Measurements from ENCODE around the gene SPTBN4.
"Not testable (repeated sequence)": the region's sequence is repeated elsewhere in the genome, so short reads cannot be mapped to it uniquely, and the experiment has no call there.

Gene SPTBN4

GRCh38 chr19:40555978-40556689 is 89.3 kb downstream of the SPTBN4 start:
- WGBS (ENCODE audit: insufficient coverage) = 88% methylated on average over 13 of the region's 17 CpGs
- Histone ChIP-seq H3K36me3 (ENCODE audit: control insufficient read depth in 4 of 4, insufficient read depth in 4 of 4, low read length in 3 of 4) (no peaks in the 10 kb centered on the region), H3K27ac (ENCODE audit: insufficient read depth in 1 of 2, low read depth in 1 of 2, low read length in 2 of 2, poor library complexity in 1 of 2, severe bottlenecking in 2 of 2) (no peak overlapping the region), H3K4me3 (ENCODE audit: control insufficient read depth in 1 of 7, extremely low read depth in 1 of 7, insufficient read depth in 4 of 7, low read depth in 2 of 7, low read length in 6 of 7) (no peak overlapping the region), H3K27me3 (replicated peaks in 2 of 5; ENCODE audit: control insufficient read depth in 4 of 5, insufficient read depth in 5 of 5, low read length in 4 of 5) (peaks cover 0 to 46% (median 13%) of the 10 kb centered on the region in 5 experiments), H3K9me3 (ENCODE audit: control extremely low read depth in 1 of 5, control insufficient read depth in 4 of 5, insufficient read depth in 2 of 5, low read depth in 1 of 5, low read length in 4 of 5) (no peaks in the 10 kb centered on the region), H3K4me1 (ENCODE audit: control extremely low read depth in 1 of 4, control insufficient read depth in 4 of 4, insufficient read depth in 4 of 4, low read length in 3 of 4) (peaks cover 0 to 7% (median 5%) of the 10 kb centered on the region in 4 experiments)
- DNase-seq = no peak
- ChIA-PET POLR2A (interaction anchor here (0.6 kb wide), 1 partner anchor 1298 kb away, joined by 3 read pairs; no protein-coding TSS in a partner anchor), CTCF (interaction anchor here (1.2 to 1.9 kb wide), 4 partner anchors 13 to 79 kb away, joined by 3 to 5 read pairs (median 4); partner anchors contain the start of gene LTBP4)

- CTCF ChIA-PET = interaction anchor here (0.7 to 1.9 kb wide), 5 partner anchors 14 to 171 kb away, joined by 3 to 5 read pairs (median 3); partner anchors contain the start of gene LTBP4
- POLR2A ChIA-PET = no interaction called here
- Histone ChIP-seq H3K9me3 (ENCODE audit: control extremely low read depth in 1 of 5, control insufficient read depth in 4 of 5, insufficient read depth in 2 of 5, low read depth in 1 of 5, low read length in 4 of 5) (no peaks in the 10 kb centered on the region), H3K27me3 (replicated peaks in 2 of 5; ENCODE audit: control insufficient read depth in 4 of 5, insufficient read depth in 5 of 5, low read length in 4 of 5) (peaks cover 0 to 44% (median 12%) of the 10 kb centered on the region in 5 experiments), H3K4me1 (ENCODE audit: control extremely low read depth in 1 of 4, control insufficient read depth in 4 of 4, insufficient read depth in 4 of 4, low read length in 3 of 4) (peaks cover 0 to 9% (median 8%) of the 10 kb centered on the region in 4 experiments), H3K36me3 (ENCODE audit: control insufficient read depth in 4 of 4, insufficient read depth in 4 of 4, low read length in 3 of 4) (no peaks in the 10 kb centered on the region), H3K4me3 (ENCODE audit: control insufficient read depth in 1 of 7, extremely low read depth in 1 of 7, insufficient read depth in 4 of 7, low read depth in 2 of 7, low read length in 6 of 7) (no peak overlapping the region), H3K27ac (ENCODE audit: insufficient read depth in 1 of 2, low read depth in 1 of 2, low read length in 2 of 2, poor library complexity in 1 of 2, severe bottlenecking in 2 of 2) (no peak overlapping the region)
- DNase-seq = no peak
- 92% methylated on average over 24 of the region's 24 CpGs for WGBS (ENCODE audit: insufficient coverage)
These were observed 90.2 kb downstream of the SPTBN4 start for GRCh38 chr19:40556953-40557530.

GRCh38 chr19:40559394-40559793 is 92.6 kb downstream of the SPTBN4 start:
- CTCF ChIA-PET = interaction anchor here (1.0 to 1.2 kb wide), 2 partner anchors 17 to 43 kb away, joined by 3 read pairs; no protein-coding TSS in a partner anchor
- 92% methylated on average over 2 of the region's 3 CpGs for WGBS (ENCODE audit: insufficient coverage)

GRCh38 chr19:40560092-40560507 is 93.3 kb downstream of the SPTBN4 start:
- CTCF ChIA-PET = interaction anchor here (1.0 kb wide), 1 partner anchor 18 kb away, joined by 3 read pairs; no protein-coding TSS in a partner anchor
- no peak overlapping the region for H3K27ac ChIP-seq (ENCODE audit: insufficient read depth in 1 of 2, low read depth in 1 of 2, low read length in 2 of 2, poor library complexity in 1 of 2, severe bottlenecking in 2 of 2)
- H3K4me3 ChIP-seq (ENCODE audit: control insufficient read depth in 1 of 7, extremely low read depth in 1 of 7, insufficient read depth in 4 of 7, low read depth in 2 of 7, low read length in 6 of 7) = no peak overlapping the region
- H3K9me3 ChIP-seq (ENCODE audit: control extremely low read depth in 1 of 5, control insufficient read depth in 4 of 5, insufficient read depth in 2 of 5, low read depth in 1 of 5, low read length in 4 of 5) = no peaks in the 10 kb centered on the region
- WGBS (ENCODE audit: insufficient coverage) = 85% methylated on average over 15 of the region's 20 CpGs
- POLR2A ChIA-PET = no interaction called here
- no peaks in the 10 kb centered on the region for H3K36me3 ChIP-seq (ENCODE audit: control insufficient read depth in 4 of 4, insufficient read depth in 4 of 4, low read length in 3 of 4)
- peaks cover 0 to 18% (median 5%) of the 10 kb centered on the region in 5 experiments for H3K27me3 ChIP-seq (replicated peaks in 2 of 5; ENCODE audit: control insufficient read depth in 4 of 5, insufficient read depth in 5 of 5, low read length in 4 of 5)
- peaks cover 0 to 5% (median 3%) of the 10 kb centered on the region in 4 experiments for H3K4me1 ChIP-seq (ENCODE audit: control extremely low read depth in 1 of 4, control insufficient read depth in 4 of 4, insufficient read depth in 4 of 4, low read length in 3 of 4)
- no peak for DNase-seq

More at GRCh38 chr19:40559394-40559793, 92.6 kb downstream of the SPTBN4 start:
- Histone ChIP-seq H3K9me3 (ENCODE audit: control extremely low read depth in 1 of 5, control insufficient read depth in 4 of 5, insufficient read depth in 2 of 5, low read depth in 1 of 5, low read length in 4 of 5) (no peaks in the 10 kb centered on the region), H3K36me3 (ENCODE audit: control insufficient read depth in 4 of 4, insufficient read depth in 4 of 4, low read length in 3 of 4) (no peaks in the 10 kb centered on the region), H3K27me3 (replicated peaks in 2 of 5; ENCODE audit: control insufficient read depth in 4 of 5, insufficient read depth in 5 of 5, low read length in 4 of 5) (peaks cover 0 to 24% (median 8%) of the 10 kb centered on the region in 5 experiments), H3K4me1 (ENCODE audit: control extremely low read depth in 1 of 4, control insufficient read depth in 4 of 4, insufficient read depth in 4 of 4, low read length in 3 of 4) (peaks cover 0 to 5% (median 4%) of the 10 kb centered on the region in 4 experiments), H3K27ac (ENCODE audit: insufficient read depth in 1 of 2, low read depth in 1 of 2, low read length in 2 of 2, poor library complexity in 1 of 2, severe bottlenecking in 2 of 2) (no peak overlapping the region), H3K4me3 (ENCODE audit: control insufficient read depth in 1 of 7, extremely low read depth in 1 of 7, insufficient read depth in 4 of 7, low read depth in 2 of 7, low read length in 6 of 7) (no peak overlapping the region)
- DNase-seq = no peak
- POLR2A ChIA-PET = no interaction called here

- ChIA-PET POLR2A (no interaction called here), CTCF (interaction anchor here (1.5 to 1.6 kb wide), 2 partner anchors 21 to 40 kb away, joined by 3 to 4 read pairs; no protein-coding TSS in a partner anchor)
- DNase-seq = peak in 2 of 3 donors; percentile 43 to 44
- H3K27ac ChIP-seq (ENCODE audit: insufficient read depth in 1 of 2, low read depth in 1 of 2, low read length in 2 of 2, poor library complexity in 1 of 2, severe bottlenecking in 2 of 2) = no peak overlapping the region
- H3K4me1 ChIP-seq (ENCODE audit: control extremely low read depth in 1 of 4, control insufficient read depth in 4 of 4, insufficient read depth in 4 of 4, low read length in 3 of 4) = peaks cover 0 to 5% (median 3%) of the 10 kb centered on the region in 4 experiments
- 43% methylated on average over 4 of the region's 4 CpGs for WGBS (ENCODE audit: insufficient coverage)
- no peaks in the 10 kb centered on the region for H3K9me3 ChIP-seq (ENCODE audit: control extremely low read depth in 1 of 5, control insufficient read depth in 4 of 5, insufficient read depth in 2 of 5, low read depth in 1 of 5, low read length in 4 of 5)
- H3K4me3 ChIP-seq (ENCODE audit: control insufficient read depth in 1 of 7, extremely low read depth in 1 of 7, insufficient read depth in 4 of 7, low read depth in 2 of 7, low read length in 6 of 7) = no peak overlapping the region
- H3K27me3 ChIP-seq (replicated peaks in 2 of 5; ENCODE audit: control insufficient read depth in 4 of 5, insufficient read depth in 5 of 5, low read length in 4 of 5) = peaks cover 0 to 23% (median 0%) of the 10 kb centered on the region in 5 experiments
- no peaks in the 10 kb centered on the region for H3K36me3 ChIP-seq (ENCODE audit: control insufficient read depth in 4 of 4, insufficient read depth in 4 of 4, low read length in 3 of 4)
These were observed 95.1 kb downstream of the SPTBN4 start for GRCh38 chr19:40561947-40562346.

GRCh38 chr19:40564535-40564934 is 97.7 kb downstream of the SPTBN4 start:
- H3K4me3 ChIP-seq (ENCODE audit: control insufficient read depth in 1 of 7, extremely low read depth in 1 of 7, insufficient read depth in 4 of 7, low read depth in 2 of 7, low read length in 6 of 7); H3K4me1 ChIP-seq (ENCODE audit: control extremely low read depth in 1 of 4, control insufficient read depth in 4 of 4, insufficient read depth in 4 of 4, low read length in 3 of 4); H3K9me3 ChIP-seq (ENCODE audit: control extremely low read depth in 1 of 5, control insufficient read depth in 4 of 5, insufficient read depth in 2 of 5, low read depth in 1 of 5, low read length in 4 of 5); CTCF ChIA-PET; H3K27ac ChIP-seq (ENCODE audit: insufficient read depth in 1 of 2, low read depth in 1 of 2, low read length in 2 of 2, poor library complexity in 1 of 2, severe bottlenecking in 2 of 2); POLR2A ChIA-PET; H3K36me3 ChIP-seq (ENCODE audit: control insufficient read depth in 4 of 4, insufficient read depth in 4 of 4, low read length in 3 of 4); DNase-seq: not testable (repeated sequence)
- 100% methylated on average over 1 of the region's 1 CpG for WGBS (ENCODE audit: insufficient coverage)
- H3K27me3 ChIP-seq (replicated peaks in 2 of 5; ENCODE audit: control insufficient read depth in 4 of 5, insufficient read depth in 5 of 5, low read length in 4 of 5) = peaks cover 0 to 47% (median 12%) of the 10 kb centered on the region in 5 experiments

- Histone ChIP-seq H3K4me1 (ENCODE audit: control extremely low read depth in 1 of 4, control insufficient read depth in 4 of 4, insufficient read depth in 4 of 4, low read length in 3 of 4) (peaks cover 0 to 15% (median 11%) of the 10 kb centered on the region in 4 experiments), H3K9me3 (ENCODE audit: control extremely low read depth in 1 of 5, control insufficient read depth in 4 of 5, insufficient read depth in 2 of 5, low read depth in 1 of 5, low read length in 4 of 5) (no peaks in the 10 kb centered on the region), H3K27me3 (replicated peaks in 2 of 5; ENCODE audit: control insufficient read depth in 4 of 5, insufficient read depth in 5 of 5, low read length in 4 of 5) (peaks cover 0 to 48% (median 12%) of the 10 kb centered on the region in 5 experiments), H3K4me3 (ENCODE audit: control insufficient read depth in 1 of 7, extremely low read depth in 1 of 7, insufficient read depth in 4 of 7, low read depth in 2 of 7, low read length in 6 of 7) (no peak overlapping the region), H3K36me3 (ENCODE audit: control insufficient read depth in 4 of 4, insufficient read depth in 4 of 4, low read length in 3 of 4) (no peaks in the 10 kb centered on the region), H3K27ac (ENCODE audit: insufficient read depth in 1 of 2, low read depth in 1 of 2, low read length in 2 of 2, poor library complexity in 1 of 2, severe bottlenecking in 2 of 2) (no peak overlapping the region)
- POLR2A ChIA-PET = no interaction called here
- 93% methylated on average over 5 of the region's 7 CpGs for WGBS (ENCODE audit: insufficient coverage)
- DNase-seq = no peak
- CTCF ChIA-PET = no interaction called here
These were observed 98.6 kb downstream of the SPTBN4 start for GRCh38 chr19:40565355-40565754.

All from common myeloid progenitor, CD34-positive (primary cell).